Ramos (cell line): ENCODE data around the gene RTL3.

Experiments used
- in situ Hi-C: fragments of 300-500 bp; cut with MboI; formaldehyde crosslinking; loops from one replicate; pipeline ENCODE4 v1.14.3; 2022; ENCODE audit warnings: low sequenced_read_pairs; ENCODE audit not compliant: unreplicated experiment

Gene RTL3

DNA sequence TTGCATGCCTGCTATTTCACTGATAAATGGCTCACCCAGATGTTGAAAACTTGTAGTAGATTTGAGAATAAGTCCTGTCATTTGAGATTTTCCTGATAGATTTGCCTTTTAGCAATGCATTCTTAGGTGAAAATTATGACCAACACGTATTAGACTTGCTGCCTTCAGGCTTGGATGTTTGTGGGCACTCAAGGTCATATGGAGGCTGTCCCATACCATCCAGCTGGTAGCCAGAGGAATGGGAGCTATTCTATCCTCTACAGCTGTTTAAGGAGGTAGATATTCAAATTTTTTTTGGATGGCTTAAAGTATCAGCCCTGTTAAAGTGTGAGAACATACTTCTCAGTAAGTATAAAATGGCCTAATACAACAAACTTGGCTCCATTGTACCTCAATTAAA is 34.7 kb downstream of the RTL3 start:
- in situ Hi-C loops = no loop called here

DNA sequence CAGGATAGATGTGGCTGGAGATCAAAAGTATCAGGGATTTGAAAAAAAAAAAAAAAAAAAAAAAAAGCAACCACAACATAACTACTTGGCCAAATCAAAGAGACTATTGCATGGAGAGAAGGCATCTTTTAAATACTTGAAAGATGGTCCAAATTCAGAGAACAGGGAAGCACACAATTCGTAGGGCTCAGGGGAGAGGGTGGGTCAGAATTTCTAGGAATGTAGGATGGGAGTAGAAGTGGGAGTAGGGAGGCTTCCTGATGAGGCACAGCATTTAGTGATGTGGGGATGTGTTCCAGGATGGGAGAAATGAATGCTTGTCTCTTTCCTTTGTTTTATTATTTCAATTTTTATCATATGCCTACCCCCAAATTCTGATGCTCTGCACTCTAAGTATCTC is 36.3 kb downstream of the RTL3 start:
- in situ Hi-C loops = no loop called here

DNA sequence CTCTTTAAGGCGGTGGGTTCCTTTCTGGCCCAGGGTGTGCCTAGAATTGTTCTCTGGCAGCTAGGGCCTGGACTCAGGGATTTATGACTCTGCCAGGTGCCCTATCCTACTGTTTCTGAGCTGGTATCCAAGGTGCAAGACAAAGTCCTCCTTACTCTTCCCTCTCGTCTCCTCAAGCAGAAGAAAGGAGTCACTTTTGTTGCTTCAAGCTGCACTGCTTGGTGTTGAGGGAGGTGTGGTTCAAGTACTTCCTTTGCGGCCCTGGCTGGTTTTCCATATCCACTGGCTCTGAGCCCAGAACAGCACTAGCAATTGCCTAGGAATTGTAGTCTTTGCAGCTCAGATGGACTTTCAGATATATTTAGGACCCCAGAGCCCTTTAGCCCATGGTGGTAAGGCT is 39.3 kb downstream of the RTL3 start:
- in situ Hi-C loops = no loop called here

DNA sequence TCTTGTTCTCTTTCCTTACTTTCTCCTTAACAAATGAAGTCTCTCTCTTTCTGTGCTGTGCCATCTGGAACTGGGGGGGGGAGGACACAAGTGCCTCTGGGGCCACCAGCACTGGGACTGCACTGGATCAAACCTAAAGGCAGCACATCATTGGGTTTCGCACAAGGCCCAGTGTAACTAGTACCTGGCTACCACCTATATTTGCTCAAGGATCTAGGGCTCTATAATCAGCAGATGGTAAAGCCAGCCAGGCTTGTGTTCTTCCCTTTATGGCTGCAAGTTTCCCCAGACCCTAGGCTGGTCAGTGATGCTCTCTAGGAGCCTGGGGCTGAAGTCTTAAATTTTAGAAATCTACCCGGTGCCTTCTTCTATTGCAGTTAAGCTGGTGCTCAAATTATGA is 40.1 kb downstream of the RTL3 start:
- in situ Hi-C loops = no loop called here

DNA sequence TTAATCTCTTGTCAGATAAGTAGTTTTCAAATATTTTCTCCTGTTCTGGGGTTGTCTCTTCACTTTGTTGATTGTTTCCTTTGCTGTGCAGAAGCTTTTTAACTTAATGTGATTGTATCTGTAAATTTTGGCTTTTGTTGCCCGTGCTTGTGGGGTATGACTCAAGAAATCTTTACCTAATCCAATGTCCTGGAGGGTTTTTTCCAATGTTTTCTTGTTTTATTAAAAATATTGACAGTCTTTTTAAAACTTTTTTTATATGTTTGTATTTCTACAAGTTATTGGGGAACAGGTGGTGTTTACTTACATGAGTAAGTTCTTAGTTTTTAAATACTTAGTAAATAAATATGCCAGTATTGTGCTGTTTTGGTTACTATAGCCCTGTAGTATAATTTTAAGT is 44.9 kb downstream of the RTL3 start:
- in situ Hi-C loops = no loop called here
